NCI-H524 treated with DMSO at 0.1 percent for 48 hours (cell line): Measurements from ENCODE around the gene TTC21A.

Source experiments
- DNase-seq: peaks from one replicate; lab custom pipeline; 2025; lab: John Stamatoyannopoulos, UW

TTC21A gene

GRCh38 chr3:39099242-39099641, 8.2 kb upstream of the TTC21A start:
- no peak for DNase-seq

GRCh38 chr3:39099738-39100499, 7.6 kb upstream of the TTC21A start:
- no peak for DNase-seq

GRCh38 chr3:39100500-39100886, 7.0 kb upstream of the TTC21A start:
- DNase-seq, result no peak

- DNase-seq, result no peak
Measured at GRCh38 chr3:39101022-39101689, 6.3 kb upstream of the TTC21A start.

GRCh38 chr3:39102504-39103323, 4.8 kb upstream of the TTC21A start:
- no peak for DNase-seq

GRCh38 chr3:39103324-39103693, 4.2 kb upstream of the TTC21A start:
- DNase-seq, result no peak

- no peak for DNase-seq
Measured at GRCh38 chr3:39103791-39104552, 3.5 kb upstream of the TTC21A start.

GRCh38 chr3:39104961-39105686, 2.4 kb upstream of the TTC21A start:
- DNase-seq, result no peak

- no peak for DNase-seq
Measured at GRCh38 chr3:39105687-39106063, 1.8 kb upstream of the TTC21A start.

- no peak for DNase-seq
Measured at GRCh38 chr3:39106281-39106811, 1.1 kb upstream of the TTC21A start.

GRCh38 chr3:39106851-39107387, 561 bp upstream of the TTC21A start:
- DNase-seq, result no peak

- DNase-seq, result no peak
Measured at GRCh38 chr3:39108200-39108710, 775 bp downstream of the TTC21A start.

- no peak for DNase-seq
Measured at GRCh38 chr3:39109086-39109485, 1.6 kb downstream of the TTC21A start.

- DNase-seq, result no peak
Measured at GRCh38 chr3:39110041-39110639, 2.7 kb downstream of the TTC21A start.

- no peak for DNase-seq
Measured at GRCh38 chr3:39112113-39112512, 4.6 kb downstream of the TTC21A start.

- DNase-seq, result no peak
Measured at GRCh38 chr3:39112535-39112934, 5.1 kb downstream of the TTC21A start.

- DNase-seq, result no peak
Measured at GRCh38 chr3:39113291-39113690, 5.8 kb downstream of the TTC21A start.

GRCh38 chr3:39114456-39114855, 7.0 kb downstream of the TTC21A start:
- no peak for DNase-seq

- DNase-seq, result no peak
Measured at GRCh38 chr3:39115870-39116269, 8.4 kb downstream of the TTC21A start.

- DNase-seq, result no peak
Measured at GRCh38 chr3:39118079-39118478, 10.6 kb downstream of the TTC21A start.
